Measurements from ENCODE around the gene NDNF. TPM values are rescaled to one million over a fixed set of nuclear protein-coding genes. Genes with fewer than 3 reads are reported as not detected.
A peak's percentile ranks its signal among the peaks of the same experiment; 100 is the strongest.

NDNF gene
- total RNA-seq, 2 donors from 2014 or later: 5.2 to 5.7 TPM

GRCh38 chr4:121112530-121112929, 40.2 kb upstream of the NDNF start:
- no peak overlapping the region for H3K4me3 ChIP-seq
- H3K27ac ChIP-seq: no peak overlapping the region
- no peaks in the 10 kb centered on the region for H3K9me3 ChIP-seq
- no peaks in the 10 kb centered on the region for H3K4me1 ChIP-seq (replicated peaks)
- TF ChIP-seq POLR2AphosphoS5 (IDR thresholded peaks at IDR 0.05) (no peak), CTCF (IDR thresholded peaks at IDR 0.05) (peak in 3 of 4 experiments; percentile 24 to 36 (median 25)), POLR2A (IDR thresholded peaks at IDR 0.05) (no peak)
- no peak for DNase-seq (ENCODE audit: low spot score)
- no peaks in the 10 kb centered on the region for H3K27me3 ChIP-seq (replicated peaks; ENCODE audit: insufficient read depth)
- intact Hi-C loops (cut with DNase I): no loop called here
- no peaks in the 10 kb centered on the region for H3K36me3 ChIP-seq

- no peak for DNase-seq (ENCODE audit: low spot score)
- Histone ChIP-seq H3K4me1 (replicated peaks) (no peaks in the 10 kb centered on the region), H3K36me3 (no peaks in the 10 kb centered on the region), H3K27ac (no peak overlapping the region), H3K27me3 (replicated peaks; ENCODE audit: insufficient read depth) (no peaks in the 10 kb centered on the region), H3K9me3 (no peaks in the 10 kb centered on the region), H3K4me3 (no peak overlapping the region)
- TF ChIP-seq POLR2A (IDR thresholded peaks at IDR 0.05) (no peak), CTCF (IDR thresholded peaks at IDR 0.05) (no peak), POLR2AphosphoS5 (IDR thresholded peaks at IDR 0.05) (no peak)
- 80% methylated on average over 2 of the region's 2 CpGs for WGBS
- intact Hi-C loops (cut with DNase I): no loop called here
Measured at GRCh38 chr4:121108557-121108956, 36.2 kb upstream of the NDNF start.

GRCh38 chr4:121107507-121107906, 35.2 kb upstream of the NDNF start:
- intact Hi-C loops (cut with DNase I): no loop called here
- DNase-seq (ENCODE audit: low spot score): no peak
- WGBS: 93% methylated on average over 4 of the region's 4 CpGs

GRCh38 chr4:121100093-121100775, 27.9 kb upstream of the NDNF start:
- intact Hi-C loops (cut with DNase I): no loop called here
- Histone ChIP-seq H3K36me3 (no peaks in the 10 kb centered on the region), H3K4me1 (replicated peaks) (no peaks in the 10 kb centered on the region), H3K9me3 (no peaks in the 10 kb centered on the region), H3K4me3 (no peak overlapping the region), H3K27ac (no peak overlapping the region), H3K27me3 (replicated peaks; ENCODE audit: insufficient read depth) (peaks cover 3% of the 10 kb centered on the region)
- no peak for DNase-seq (ENCODE audit: low spot score)
- 74% methylated on average over 2 of the region's 2 CpGs for WGBS
- TF ChIP-seq CTCF (IDR thresholded peaks at IDR 0.05) (no peak), POLR2A (IDR thresholded peaks at IDR 0.05) (no peak), POLR2AphosphoS5 (IDR thresholded peaks at IDR 0.05) (no peak)

More at GRCh38 chr4:121107507-121107906, 35.2 kb upstream of the NDNF start:
- no peak overlapping the region for H3K27ac ChIP-seq
- H3K4me3 ChIP-seq: no peak overlapping the region
- H3K27me3 ChIP-seq (replicated peaks; ENCODE audit: insufficient read depth): no peaks in the 10 kb centered on the region
- H3K36me3 ChIP-seq: no peaks in the 10 kb centered on the region
- H3K9me3 ChIP-seq: no peaks in the 10 kb centered on the region
- TF ChIP-seq CTCF (IDR thresholded peaks at IDR 0.05) (no peak), POLR2AphosphoS5 (IDR thresholded peaks at IDR 0.05) (no peak), POLR2A (IDR thresholded peaks at IDR 0.05) (no peak)
- no peaks in the 10 kb centered on the region for H3K4me1 ChIP-seq (replicated peaks)

GRCh38 chr4:121098266-121098665, 25.9 kb upstream of the NDNF start:
- no peaks in the 10 kb centered on the region for H3K4me1 ChIP-seq (replicated peaks)
- intact Hi-C loops (cut with DNase I): loop anchor here (5.0 kb wide), 1 partner anchor 381 kb away; no protein-coding TSS in a partner anchor
- DNase-seq (ENCODE audit: low spot score): no peak
- no peak overlapping the region for H3K4me3 ChIP-seq
- TF ChIP-seq POLR2AphosphoS5 (IDR thresholded peaks at IDR 0.05) (no peak), POLR2A (IDR thresholded peaks at IDR 0.05) (no peak), CTCF (IDR thresholded peaks at IDR 0.05) (no peak)
- peaks cover 3% of the 10 kb centered on the region for H3K27me3 ChIP-seq (replicated peaks; ENCODE audit: insufficient read depth)
- no peaks in the 10 kb centered on the region for H3K9me3 ChIP-seq
- WGBS: 68% methylated on average over 2 of the region's 2 CpGs
- no peaks in the 10 kb centered on the region for H3K36me3 ChIP-seq
- H3K27ac ChIP-seq: no peak overlapping the region

All from prostate gland (tissue), 2 donors.